PC-3 (cell line): Measurements from ENCODE around the gene ATG13. TPM values are rescaled to one million over a fixed set of nuclear protein-coding genes. Genes with fewer than 3 reads are reported as not detected.

Experiments
- ATAC-seq: fragments of 200-7000 bp; cut with Tn5 transposase; 2 replicates; pipeline ENCODE4 v1.9.1; 2020; ENCODE audit warnings: mild to moderate bottlenecking, moderate library complexity
- BruUV-seq: library from RNA; stranded (reverse); fragments of 400-500 nt; replicated peaks from 2 replicates; lab custom pipeline; 2021; lab: Mats Ljungman, UMichigan
- CTCF ChIA-PET: fragments of 300-600 bp; sonication (Branson Sonifier 250); formaldehyde crosslinking; loops from one replicate; lab custom pipeline; 2022; ENCODE audit warnings: antibody characterized with exemption; lab: Charles Lee
- POLR2A ChIA-PET: fragments of 300-600 bp; sonication (Branson Sonifier 250); formaldehyde crosslinking; loops from one replicate; lab custom pipeline; 2022; ENCODE audit warnings: antibody characterized with exemption; ENCODE audit not compliant: unreplicated experiment; lab: Charles Lee
- DNase-seq: peaks from one replicate; pipeline ENCODE4 v3.0.0-alpha.2; 2015
- H2AFZ ChIP-seq: fragments of 300-600 bp; sonication (generic); 2 replicates; pipeline ENCODE4 v1.6.0; 2016; ENCODE audit warnings: antibody characterized with exemption, low read length
- H3F3A ChIP-seq: fragments of 300-600 bp; sonication (generic); one replicate; pipeline ENCODE4 v1.6.0; 2017; ENCODE audit warnings: antibody characterized with exemption, low read length, control low read depth, mild to moderate bottlenecking; ENCODE audit not compliant: unreplicated experiment
- H3K27ac ChIP-seq: fragments of 300-600 bp; sonication (generic); 2 replicates; pipeline ENCODE4 v1.5.1; 2016; ENCODE audit warnings: mild to moderate bottlenecking, low read length
- H3K27me3 ChIP-seq: fragments of 300-600 bp; sonication (generic); 2 replicates; pipeline ENCODE4 v1.6.1; 2016; ENCODE audit warnings: low read length, mixed read lengths
- H3K36me3 ChIP-seq: fragments of 300-600 bp; sonication (generic); 2 replicates; pipeline ENCODE4 v1.6.1; 2016; ENCODE audit warnings: low read depth, mixed run types, low read length, mixed read lengths
- H3K4me1 ChIP-seq: fragments of 300-600 bp; sonication (generic); 2 replicates; pipeline ENCODE4 v1.5.1; 2016; ENCODE audit warnings: low read length; ENCODE audit not compliant: insufficient read depth
- H3K4me2 ChIP-seq: fragments of 300-600 bp; sonication (generic); 2 replicates; pipeline ENCODE4 v1.6.0; 2016; ENCODE audit warnings: low read length
- H3K4me3 ChIP-seq: fragments of 300-600 bp; sonication (generic); 2 replicates; pipeline ENCODE4 v1.5.1; 2016; ENCODE audit warnings: mild to moderate bottlenecking, low read length, mixed read lengths
- H3K79me2 ChIP-seq: fragments of 300-600 bp; sonication (generic); 2 replicates; pipeline ENCODE4 v1.6.1; 2017; ENCODE audit warnings: low read length, mixed read lengths
- H3K9ac ChIP-seq: fragments of 300-600 bp; sonication (generic); 2 replicates; pipeline ENCODE4 v1.6.0; 2016; ENCODE audit warnings: mild to moderate bottlenecking, low read length
- H3K9me2 ChIP-seq: fragments of 300-600 bp; sonication (generic); replicated peaks from 2 replicates; pipeline ENCODE4 v1.6.1; 2016; ENCODE audit warnings: mixed run types, low read length, mixed read lengths
- H3K9me3 ChIP-seq: fragments of 300-600 bp; sonication (generic); 2 replicates; pipeline ENCODE4 v1.6.1; 2016; ENCODE audit warnings: low read length, mixed read lengths
- H4K20me1 ChIP-seq: fragments of 300-600 bp; sonication (generic); 2 replicates; pipeline ENCODE4 v1.6.1; 2016; ENCODE audit warnings: low read length, mixed read lengths
- CTCF ChIP-seq: fragments of 300-600 bp; sonication (generic); conservative IDR thresholded peaks from 2 replicates; pipeline ENCODE4 v1.5.1; 2017; ENCODE audit warnings: antibody characterized with exemption, low read depth, mild to moderate bottlenecking, low read length
- EZH2 ChIP-seq: fragments of 300-600 bp; sonication (generic); IDR thresholded peaks from one replicate; pipeline ENCODE4 v1.6.1; 2017; ENCODE audit warnings: antibody characterized with exemption, mild to moderate bottlenecking, low read length; ENCODE audit not compliant: unreplicated experiment
- EZH2phosphoT487 ChIP-seq: fragments of 300-600 bp; sonication (generic); IDR thresholded peaks from 2 replicates; pipeline ENCODE4 v1.6.1; 2018; ENCODE audit warnings: mild to moderate bottlenecking, antibody characterized with exemption, low read length, borderline replicate concordance
- intact Hi-C: fragments of 100-400 bp; cut with micrococcal nuclease; formaldehyde crosslinking; loops from 2 replicates; pipeline ENCODE4 v1.9.0; 2023
- total RNA-seq: library from RNA; depleted of rRNA; stranded (reverse); fragments of >200 nt; gene quantifications from 2 replicates; pipeline ENCODE4 v1.2.3, GENCODE V29; 2014

Gene ATG13
- total RNA-seq, 1 experiment from 2014 or later, result 95.0 TPM

- Histone ChIP-seq H3K9me2 (no peaks in the 10 kb centered on the region), H3K27me3 (no peaks in the 10 kb centered on the region), H3K36me3 (no peaks in the 10 kb centered on the region), H3K4me2 (no peak overlapping the region), H3K4me1 (no peaks in the 10 kb centered on the region), H2AFZ (no peak overlapping the region), H3K79me2 (peaks cover 9% of the 10 kb centered on the region), H3K9ac (no peak overlapping the region), H3K9me3 (no peaks in the 10 kb centered on the region), H3K4me3 (no peak overlapping the region), H3K27ac (no peak overlapping the region), H4K20me1 (no peaks in the 10 kb centered on the region), H3F3A (no peaks in the 10 kb centered on the region)
- intact Hi-C loops, result no loop called here
- BruUV-seq, result no TSS peak
- TF ChIP-seq EZH2 (no peak), EZH2phosphoT487 (no peak), CTCF (no peak)
- CTCF ChIA-PET, result interaction anchor here (0.6 kb wide), 1 partner anchor 44 kb away, joined by 3 read pairs; no protein-coding TSS in a partner anchor
- no peak for ATAC-seq
- DNase-seq, result no peak
- POLR2A ChIA-PET, result no interaction called here
Measured at GRCh38 chr11:46695345-46696211, 78.2 kb downstream of the ATG13 start.

- Histone ChIP-seq H3K36me3 (no peaks in the 10 kb centered on the region), H3K79me2 (peaks cover 13% of the 10 kb centered on the region), H3K27ac (no peak overlapping the region), H3K4me2 (no peak overlapping the region), H3K27me3 (no peaks in the 10 kb centered on the region), H2AFZ (no peak overlapping the region), H3K4me1 (no peaks in the 10 kb centered on the region), H3K9ac (no peak overlapping the region), H4K20me1 (no peaks in the 10 kb centered on the region), H3K9me2 (no peaks in the 10 kb centered on the region), H3K4me3 (no peak overlapping the region), H3F3A (no peaks in the 10 kb centered on the region), H3K9me3 (no peaks in the 10 kb centered on the region)
- TF ChIP-seq EZH2phosphoT487 (no peak), EZH2 (no peak), CTCF (no peak)
- no peak for DNase-seq
- POLR2A ChIA-PET, result no interaction called here
- intact Hi-C loops, result no loop called here
- BruUV-seq, result no TSS peak
- CTCF ChIA-PET, result no interaction called here
- ATAC-seq, result no peak
Measured at GRCh38 chr11:46696212-46696558, 78.8 kb downstream of the ATG13 start.

- Histone ChIP-seq H2AFZ (no peak overlapping the region), H3K4me2 (no peak overlapping the region), H3K36me3 (peaks cover 2% of the 10 kb centered on the region; the same call in 1 of the 2 replicates), H3K9ac (no peak overlapping the region), H3K79me2 (peaks cover 24% of the 10 kb centered on the region), H3K9me2 (no peaks in the 10 kb centered on the region), H3K9me3 (no peaks in the 10 kb centered on the region), H4K20me1 (no peaks in the 10 kb centered on the region), H3F3A (no peaks in the 10 kb centered on the region), H3K4me3 (no peak overlapping the region), H3K27ac (no peak overlapping the region), H3K27me3 (no peaks in the 10 kb centered on the region), H3K4me1 (0 out of 2 replicates have a peak, but pooled peaks cover 3% of the 10 kb centered on the region)
- DNase-seq (no peak), ATAC-seq (no peak)
- ChIA-PET CTCF (no interaction called here), POLR2A (no interaction called here)
- intact Hi-C loops, result no loop called here
- no peak for TF ChIP-seq EZH2phosphoT487
- no peak for TF ChIP-seq CTCF
- no peak for TF ChIP-seq EZH2
- BruUV-seq, result no TSS peak
Measured at GRCh38 chr11:46697303-46697702, 80.0 kb downstream of the ATG13 start.
